HL-60 (cell line): ENCODE results near the gene FBXL7.

Experiments used
- GABPA ChIP-seq: IDR thresholded peaks from 2 replicates; pipeline ENCODE4 v1.6.1; 2012; ENCODE audit warnings: low read depth
- POLR2AphosphoS5 ChIP-seq: IDR thresholded peaks from 2 replicates; pipeline ENCODE4 v1.6.1; 2012; ENCODE audit warnings: low read depth
- TF ChIP-seq, protein P1 (sequence below): IDR thresholded peaks from one replicate; pipeline ENCODE4 v1.5.1; 2011; ENCODE audit warnings: low read length, control low read depth, inconsistent platforms; ENCODE audit not compliant: insufficient read depth
- TF ChIP-seq, protein P2 (sequence below): IDR thresholded peaks from 2 replicates; pipeline ENCODE4 v1.6.1; 2012; ENCODE audit warnings: low read depth; ENCODE audit not compliant: insufficient replicate concordance

DNA sequence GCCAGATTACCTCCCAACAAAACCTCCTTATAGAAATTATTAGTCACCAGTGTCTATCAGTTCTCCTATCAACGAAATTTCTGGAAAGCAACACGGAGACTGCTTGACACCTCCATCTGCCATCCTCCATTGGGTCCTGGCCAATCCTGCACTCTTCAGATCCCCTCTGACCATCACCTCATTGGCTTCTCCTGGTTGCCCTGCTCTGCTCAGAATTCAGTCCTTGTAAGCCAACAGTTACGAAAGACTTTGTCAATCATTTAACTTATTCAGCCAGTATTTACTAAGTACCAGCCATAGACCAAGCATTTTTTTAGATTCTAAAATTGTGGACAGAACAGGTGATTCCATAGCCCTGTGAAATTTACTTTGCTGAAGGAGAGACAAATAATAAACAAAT is 451.1 kb downstream of the FBXL7 start:
- TF ChIP-seq, protein P1, sequence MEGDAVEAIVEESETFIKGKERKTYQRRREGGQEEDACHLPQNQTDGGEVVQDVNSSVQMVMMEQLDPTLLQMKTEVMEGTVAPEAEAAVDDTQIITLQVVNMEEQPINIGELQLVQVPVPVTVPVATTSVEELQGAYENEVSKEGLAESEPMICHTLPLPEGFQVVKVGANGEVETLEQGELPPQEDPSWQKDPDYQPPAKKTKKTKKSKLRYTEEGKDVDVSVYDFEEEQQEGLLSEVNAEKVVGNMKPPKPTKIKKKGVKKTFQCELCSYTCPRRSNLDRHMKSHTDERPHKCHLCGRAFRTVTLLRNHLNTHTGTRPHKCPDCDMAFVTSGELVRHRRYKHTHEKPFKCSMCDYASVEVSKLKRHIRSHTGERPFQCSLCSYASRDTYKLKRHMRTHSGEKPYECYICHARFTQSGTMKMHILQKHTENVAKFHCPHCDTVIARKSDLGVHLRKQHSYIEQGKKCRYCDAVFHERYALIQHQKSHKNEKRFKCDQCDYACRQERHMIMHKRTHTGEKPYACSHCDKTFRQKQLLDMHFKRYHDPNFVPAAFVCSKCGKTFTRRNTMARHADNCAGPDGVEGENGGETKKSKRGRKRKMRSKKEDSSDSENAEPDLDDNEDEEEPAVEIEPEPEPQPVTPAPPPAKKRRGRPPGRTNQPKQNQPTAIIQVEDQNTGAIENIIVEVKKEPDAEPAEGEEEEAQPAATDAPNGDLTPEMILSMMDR, result no peak
- TF ChIP-seq POLR2AphosphoS5 (no peak), GABPA (no peak)
- TF ChIP-seq, protein P2, sequence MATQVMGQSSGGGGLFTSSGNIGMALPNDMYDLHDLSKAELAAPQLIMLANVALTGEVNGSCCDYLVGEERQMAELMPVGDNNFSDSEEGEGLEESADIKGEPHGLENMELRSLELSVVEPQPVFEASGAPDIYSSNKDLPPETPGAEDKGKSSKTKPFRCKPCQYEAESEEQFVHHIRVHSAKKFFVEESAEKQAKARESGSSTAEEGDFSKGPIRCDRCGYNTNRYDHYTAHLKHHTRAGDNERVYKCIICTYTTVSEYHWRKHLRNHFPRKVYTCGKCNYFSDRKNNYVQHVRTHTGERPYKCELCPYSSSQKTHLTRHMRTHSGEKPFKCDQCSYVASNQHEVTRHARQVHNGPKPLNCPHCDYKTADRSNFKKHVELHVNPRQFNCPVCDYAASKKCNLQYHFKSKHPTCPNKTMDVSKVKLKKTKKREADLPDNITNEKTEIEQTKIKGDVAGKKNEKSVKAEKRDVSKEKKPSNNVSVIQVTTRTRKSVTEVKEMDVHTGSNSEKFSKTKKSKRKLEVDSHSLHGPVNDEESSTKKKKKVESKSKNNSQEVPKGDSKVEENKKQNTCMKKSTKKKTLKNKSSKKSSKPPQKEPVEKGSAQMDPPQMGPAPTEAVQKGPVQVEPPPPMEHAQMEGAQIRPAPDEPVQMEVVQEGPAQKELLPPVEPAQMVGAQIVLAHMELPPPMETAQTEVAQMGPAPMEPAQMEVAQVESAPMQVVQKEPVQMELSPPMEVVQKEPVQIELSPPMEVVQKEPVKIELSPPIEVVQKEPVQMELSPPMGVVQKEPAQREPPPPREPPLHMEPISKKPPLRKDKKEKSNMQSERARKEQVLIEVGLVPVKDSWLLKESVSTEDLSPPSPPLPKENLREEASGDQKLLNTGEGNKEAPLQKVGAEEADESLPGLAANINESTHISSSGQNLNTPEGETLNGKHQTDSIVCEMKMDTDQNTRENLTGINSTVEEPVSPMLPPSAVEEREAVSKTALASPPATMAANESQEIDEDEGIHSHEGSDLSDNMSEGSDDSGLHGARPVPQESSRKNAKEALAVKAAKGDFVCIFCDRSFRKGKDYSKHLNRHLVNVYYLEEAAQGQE, result no peak
